Testis (tissue), 3 donors: ENCODE measurements around the gene C13orf46. TPM values are rescaled to one million over a fixed set of nuclear protein-coding genes. Genes with fewer than 3 reads are reported as not detected.

ENCODE experiments used
- DNase-seq: peaks from one replicate; pipeline ENCODE4 v3.0.0-alpha.2; 2019
- H3K27ac ChIP-seq, 2 donors: fragments of 200-600 bp; sonication (generic); one replicate each; pipeline ENCODE4 v1.5.1; 2019
- H3K27me3 ChIP-seq: fragments of 200-600 bp; sonication (generic); one replicate; pipeline ENCODE4 v1.5.1; 2019
- H3K36me3 ChIP-seq: fragments of 200-600 bp; sonication (generic); one replicate; pipeline ENCODE4 v1.5.1; 2017; ENCODE audit warnings: low read depth; ENCODE audit errors: missing control alignments
- H3K4me1 ChIP-seq: fragments of 200-600 bp; sonication (generic); one replicate; pipeline ENCODE4 v1.5.1; 2019
- H3K4me3 ChIP-seq, 2 donors: fragments of 200-600 bp; sonication (generic); one replicate each; pipeline ENCODE4 v1.5.1; 2017 to 2019
- H3K9me3 ChIP-seq: fragments of 200-600 bp; sonication (generic); one replicate; pipeline ENCODE4 v1.5.1; 2017
- POLR2A ChIP-seq: fragments of 450-650 bp; IDR thresholded peaks from one replicate; pipeline ENCODE4 v1.6.1; 2017; ENCODE audit warnings: antibody characterized with exemption, mild to moderate bottlenecking, moderate library complexity
- WGBS, 2 donors: methylation state at CpG; one replicate each; pipeline ENCODE4 v1.1.5; 2018; 5-methylcytosine and 5-hydroxymethylcytosine counted together
- intact Hi-C: fragments of 100-400 bp; cut with DNase I; formaldehyde crosslinking; loops from one replicate; pipeline ENCODE4 v1.15.1; 2023; ENCODE audit warnings: low total_unique reads
- polyA plus RNA-seq: library from polyadenylated mRNA; stranded (reverse); fragments of 350-450 nt; fragmentation: Illumina TruSeq; extraction: RNeasy Lipid Tissue Mini Kit (QIAGEN cat#74804); gene quantifications from one replicate; pipeline ENCODE4 v1.2.3, GENCODE V29; 2014; ENCODE audit warnings: low read depth, low replicate concordance; ENCODE audit not compliant: insufficient read depth
- total RNA-seq, 2 donors: library from RNA; depleted of rRNA; stranded (reverse); fragments of >200 nt; gene quantifications; one replicate each; pipeline ENCODE4 v1.2.3, GENCODE V29; 2016
- TF ChIP-seq, protein P1 (sequence below), 3 experiments: fragments of 450-650 bp in 2 of 3; fragments of 200-600 bp in 1 of 3; sonication (generic) in 1 of 3; IDR thresholded peaks; one replicate each; pipeline ENCODE4 v1.5.1; 2016 to 2019; ENCODE audit warnings: antibody characterized with exemption in 3 of 3, mild to moderate bottlenecking in 2 of 3, moderate library complexity in 1 of 3

C13orf46 gene
- total and polyA plus RNA-seq, 3 donors from 2014 or later, result 2.9 to 28.4 (median 5.5) TPM

DNA sequence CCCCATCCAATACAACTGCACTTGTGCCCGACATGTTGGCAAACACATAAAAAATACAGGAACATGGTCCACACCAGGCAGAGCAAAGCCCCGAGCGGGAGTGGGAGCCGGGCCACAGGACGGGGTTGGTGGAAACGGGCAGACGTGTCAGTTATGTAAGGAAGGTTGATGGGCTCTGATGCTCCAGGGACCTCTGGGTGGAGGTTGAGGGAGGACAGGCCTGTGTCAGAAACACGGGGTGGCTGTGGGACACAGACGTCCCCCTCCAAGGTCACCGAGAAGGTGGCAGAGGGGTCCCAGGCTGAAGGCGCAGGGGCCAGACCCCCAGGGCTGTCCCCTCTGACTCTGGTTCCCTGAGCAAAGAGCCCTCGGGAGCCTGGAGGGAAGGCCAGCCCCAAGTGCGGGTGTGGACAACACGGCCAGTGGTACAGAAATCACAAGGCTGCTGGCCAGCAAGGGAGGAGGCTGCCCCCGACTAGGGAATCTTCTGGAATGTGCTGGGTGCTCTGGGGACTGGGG is 31.4 kb upstream of the C13orf46 start:
- DNase-seq, result no peak
- Histone ChIP-seq H3K36me3 (no peaks in the 10 kb centered on the region), H3K4me3 (no peak overlapping the region), H3K27me3 (no peaks in the 10 kb centered on the region), H3K4me1 (no peaks in the 10 kb centered on the region), H3K9me3 (no peaks in the 10 kb centered on the region), H3K27ac (no peak overlapping the region)
- intact Hi-C loops, result no loop called here
- no peak for TF ChIP-seq POLR2A
- TF ChIP-seq, protein P1, sequence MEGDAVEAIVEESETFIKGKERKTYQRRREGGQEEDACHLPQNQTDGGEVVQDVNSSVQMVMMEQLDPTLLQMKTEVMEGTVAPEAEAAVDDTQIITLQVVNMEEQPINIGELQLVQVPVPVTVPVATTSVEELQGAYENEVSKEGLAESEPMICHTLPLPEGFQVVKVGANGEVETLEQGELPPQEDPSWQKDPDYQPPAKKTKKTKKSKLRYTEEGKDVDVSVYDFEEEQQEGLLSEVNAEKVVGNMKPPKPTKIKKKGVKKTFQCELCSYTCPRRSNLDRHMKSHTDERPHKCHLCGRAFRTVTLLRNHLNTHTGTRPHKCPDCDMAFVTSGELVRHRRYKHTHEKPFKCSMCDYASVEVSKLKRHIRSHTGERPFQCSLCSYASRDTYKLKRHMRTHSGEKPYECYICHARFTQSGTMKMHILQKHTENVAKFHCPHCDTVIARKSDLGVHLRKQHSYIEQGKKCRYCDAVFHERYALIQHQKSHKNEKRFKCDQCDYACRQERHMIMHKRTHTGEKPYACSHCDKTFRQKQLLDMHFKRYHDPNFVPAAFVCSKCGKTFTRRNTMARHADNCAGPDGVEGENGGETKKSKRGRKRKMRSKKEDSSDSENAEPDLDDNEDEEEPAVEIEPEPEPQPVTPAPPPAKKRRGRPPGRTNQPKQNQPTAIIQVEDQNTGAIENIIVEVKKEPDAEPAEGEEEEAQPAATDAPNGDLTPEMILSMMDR (IDR thresholded peaks at IDR 0.05), result no peak
- 83 to 92% methylated on average over 13 to 15 of the region's 15 CpGs for WGBS, 2 donors

GRCh38 chr13:114004420-114005205 is 30.7 kb upstream of the C13orf46 start:
- no peak for TF ChIP-seq POLR2A
- TF ChIP-seq, protein P1 (IDR thresholded peaks at IDR 0.05), result no peak
- intact Hi-C loops, result no loop called here
- WGBS, 2 donors, result 91% methylated on average over 39 to 41 of the region's 41 CpGs
- Histone ChIP-seq H3K27ac (no peak overlapping the region), H3K36me3 (no peaks in the 10 kb centered on the region), H3K4me3 (no peak overlapping the region), H3K27me3 (no peaks in the 10 kb centered on the region), H3K4me1 (no peaks in the 10 kb centered on the region), H3K9me3 (no peaks in the 10 kb centered on the region)
- DNase-seq, result no peak

- H3K9me3 ChIP-seq, result no peaks in the 10 kb centered on the region
- H3K27ac ChIP-seq, result no peak overlapping the region
- peaks cover 5% of the 10 kb centered on the region for H3K4me1 ChIP-seq
- no peaks in the 10 kb centered on the region for H3K36me3 ChIP-seq
- WGBS, 2 donors, result 91 to 93% methylated on average over 20 to 24 of the region's 24 CpGs
- H3K27me3 ChIP-seq, result no peaks in the 10 kb centered on the region
- H3K4me3 ChIP-seq, result no peak overlapping the region
- no peak for DNase-seq
- TF ChIP-seq, protein P1 (IDR thresholded peaks at IDR 0.05), result no peak
- TF ChIP-seq POLR2A, result no peak
- intact Hi-C loops, result no loop called here
Measured at GRCh38 chr13:114002771-114003321, 29.0 kb upstream of the C13orf46 start.

GRCh38 chr13:114002009-114002544 is 28.2 kb upstream of the C13orf46 start:
- Histone ChIP-seq H3K4me1 (peaks cover 7% of the 10 kb centered on the region), H3K27ac (no peak overlapping the region), H3K9me3 (no peaks in the 10 kb centered on the region), H3K36me3 (no peaks in the 10 kb centered on the region), H3K27me3 (no peaks in the 10 kb centered on the region), H3K4me3 (no peak overlapping the region)
- no peak for DNase-seq
- WGBS, 2 donors, result 92 to 94% methylated on average over 26 to 27 of the region's 27 CpGs
- intact Hi-C loops, result no loop called here
- TF ChIP-seq, protein P1 (IDR thresholded peaks at IDR 0.05), result no peak
- TF ChIP-seq POLR2A, result no peak
